GM21786 (cell line): Measurements from ENCODE around the gene RFTN1.

Source experiments
- ATAC-seq: cut with Tn5 transposase; IDR thresholded peaks from one replicate; pipeline ENCODE4 v1.9.1; 2021; ENCODE audit not compliant: unreplicated experiment

Gene RFTN1

DNA sequence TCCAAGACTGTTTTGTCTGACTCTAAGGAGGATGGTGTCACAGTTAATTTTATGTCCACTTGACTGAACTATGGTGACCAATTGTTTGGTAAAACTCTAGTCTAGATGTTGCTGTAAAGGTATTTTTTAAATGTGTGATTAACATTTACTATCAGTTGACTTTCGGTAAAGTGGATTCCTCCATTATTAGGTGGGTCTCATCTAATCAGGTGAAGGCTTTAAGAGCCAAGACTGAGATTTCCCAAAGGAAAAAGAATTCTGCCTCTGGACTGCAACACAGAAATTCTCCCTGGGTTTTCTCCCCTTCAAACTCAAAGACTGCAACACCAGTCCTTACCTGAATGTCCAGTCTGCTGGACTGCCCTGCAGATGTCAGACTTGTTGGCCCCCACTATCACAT lies 129.6 kb downstream of the RFTN1 start:
- no peak for ATAC-seq

DNA sequence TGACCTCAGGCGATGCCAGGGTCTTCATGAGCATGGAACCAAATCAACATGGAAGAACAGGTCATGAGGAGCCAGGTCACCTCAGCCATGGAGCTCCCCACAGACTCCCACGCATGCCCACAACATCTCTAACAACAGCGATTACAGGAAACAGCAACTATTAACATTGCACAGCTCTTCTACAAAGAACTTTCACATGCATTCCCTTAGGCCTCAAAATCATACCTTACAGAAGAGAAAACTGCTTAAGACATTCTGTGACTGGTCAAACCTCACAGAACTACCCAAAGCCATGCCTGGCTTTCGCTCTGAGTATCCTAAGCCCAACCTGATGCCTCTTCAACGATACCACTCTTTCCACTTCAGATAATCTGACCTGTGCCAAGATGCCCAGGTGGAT lies 130.7 kb downstream of the RFTN1 start:
- peak; percentile 52 for ATAC-seq

DNA sequence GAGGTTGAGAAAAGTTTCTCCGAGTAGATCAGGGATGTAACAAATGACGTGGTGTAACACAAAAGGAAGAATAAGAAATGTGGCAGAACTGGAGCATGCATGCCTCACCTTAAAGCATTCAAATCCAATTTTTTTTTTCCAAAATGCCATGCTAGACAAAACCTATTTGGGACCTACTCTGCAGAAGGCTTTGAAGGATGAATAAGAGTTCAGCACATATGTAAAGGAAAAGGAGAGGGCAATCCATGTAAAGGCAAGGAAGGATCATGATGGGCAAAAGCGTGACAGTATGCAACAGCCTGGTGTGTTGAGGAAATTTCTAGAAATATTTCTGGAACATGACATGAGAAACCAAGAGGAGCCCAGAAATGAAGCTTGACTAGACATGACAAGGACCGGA lies 132.1 kb downstream of the RFTN1 start:
- no peak for ATAC-seq

DNA sequence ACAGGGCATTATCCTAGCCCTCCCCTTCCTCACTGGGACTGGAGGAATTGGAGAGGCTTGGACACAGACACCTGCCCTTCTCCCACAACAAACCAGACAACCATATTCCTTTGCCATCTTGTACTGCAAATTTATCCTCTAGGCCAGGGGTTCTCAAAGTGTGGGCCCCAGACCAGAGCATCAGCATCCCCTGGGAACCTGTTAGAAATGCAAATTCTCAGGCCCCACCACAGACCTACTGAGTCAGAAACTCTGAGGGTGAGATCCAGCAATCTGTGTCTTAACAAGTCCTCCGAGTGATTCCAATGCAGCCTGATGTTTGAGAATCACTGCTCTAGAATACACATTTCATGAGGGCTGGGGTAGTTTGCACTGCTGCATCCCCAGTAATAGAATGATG lies 133.1 kb downstream of the RFTN1 start:
- ATAC-seq: no peak

DNA sequence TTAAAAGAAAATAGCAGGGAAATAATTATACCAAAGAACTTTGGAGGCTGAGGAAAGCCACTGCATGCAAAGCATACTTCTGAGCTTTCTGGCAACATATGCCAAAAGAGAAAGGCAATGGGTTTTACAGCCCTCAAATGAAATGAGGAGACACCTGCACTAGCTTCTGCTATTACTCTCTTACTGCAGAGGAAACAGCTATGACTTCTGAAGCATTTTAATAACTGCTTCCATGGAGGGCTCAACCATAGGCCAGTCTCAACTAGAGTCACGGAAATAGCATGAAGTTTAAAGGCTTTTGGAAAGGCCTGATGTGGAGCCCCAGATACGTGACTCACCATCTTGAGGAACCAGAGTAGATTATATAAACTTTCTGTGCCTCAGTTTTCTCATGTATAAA lies 133.7 kb downstream of the RFTN1 start:
- ATAC-seq: no peak

DNA sequence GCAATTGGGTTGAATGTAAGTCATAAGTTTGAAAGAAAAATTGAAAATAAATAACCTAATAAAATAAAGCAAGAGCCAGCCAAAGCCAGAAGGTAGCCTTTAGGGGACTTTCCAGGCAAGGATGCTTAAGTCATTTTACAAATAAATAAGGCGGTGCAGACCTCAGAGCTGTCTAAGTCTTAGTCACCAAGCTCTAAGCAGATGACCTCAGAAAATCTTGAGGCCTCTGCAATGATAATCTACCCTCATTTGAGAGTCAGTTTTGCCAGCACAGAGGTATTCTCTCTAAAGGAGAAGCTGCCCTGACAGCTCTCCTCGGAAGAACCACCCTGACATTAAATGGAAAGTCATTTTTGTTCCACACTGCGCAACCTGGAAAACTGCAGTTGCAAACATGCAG lies 134.6 kb downstream of the RFTN1 start:
- peak; percentile 44 for ATAC-seq

DNA sequence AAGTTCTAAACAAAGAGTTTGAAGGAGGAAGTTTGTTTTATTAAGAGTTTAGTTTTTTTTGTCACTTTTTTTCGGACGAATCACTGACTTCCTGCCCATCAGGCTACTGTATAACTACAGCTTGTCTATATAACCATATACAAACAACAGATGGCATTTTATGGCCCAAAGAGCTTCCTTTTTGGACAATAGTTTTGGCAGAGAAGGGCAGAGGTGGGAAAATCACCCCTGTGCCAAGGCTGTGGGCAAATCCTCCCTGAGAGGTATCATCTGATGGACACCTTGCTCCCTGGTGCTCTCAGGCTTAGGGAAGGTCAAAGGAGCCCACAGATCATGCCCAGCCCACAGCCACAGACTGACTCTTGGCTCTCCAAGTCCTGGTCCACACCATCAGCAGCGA lies 135.1 kb downstream of the RFTN1 start:
- no peak for ATAC-seq

DNA sequence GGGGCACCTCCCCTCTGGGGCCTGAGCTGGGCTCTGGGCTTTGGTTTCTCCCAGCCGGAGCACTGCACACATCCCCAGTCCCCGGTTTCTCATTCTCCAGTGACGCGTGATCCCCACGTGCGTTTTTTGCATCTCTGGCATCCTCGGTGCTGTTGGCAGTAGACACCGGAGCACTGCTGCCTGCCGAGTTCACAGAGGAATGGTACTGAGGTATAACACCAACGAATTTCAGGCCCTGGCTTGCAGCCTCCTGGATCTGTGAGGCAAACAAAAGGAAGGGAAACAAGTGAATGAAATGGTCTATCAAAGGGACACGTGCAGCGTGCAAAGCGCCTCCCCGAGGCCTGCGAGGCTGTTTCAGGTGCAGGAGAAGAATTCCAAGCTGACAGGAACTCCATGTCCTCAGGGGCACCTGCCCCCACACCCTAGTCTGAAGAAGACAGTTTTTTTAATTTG lies 135.6 kb downstream of the RFTN1 start:
- no peak for ATAC-seq

DNA sequence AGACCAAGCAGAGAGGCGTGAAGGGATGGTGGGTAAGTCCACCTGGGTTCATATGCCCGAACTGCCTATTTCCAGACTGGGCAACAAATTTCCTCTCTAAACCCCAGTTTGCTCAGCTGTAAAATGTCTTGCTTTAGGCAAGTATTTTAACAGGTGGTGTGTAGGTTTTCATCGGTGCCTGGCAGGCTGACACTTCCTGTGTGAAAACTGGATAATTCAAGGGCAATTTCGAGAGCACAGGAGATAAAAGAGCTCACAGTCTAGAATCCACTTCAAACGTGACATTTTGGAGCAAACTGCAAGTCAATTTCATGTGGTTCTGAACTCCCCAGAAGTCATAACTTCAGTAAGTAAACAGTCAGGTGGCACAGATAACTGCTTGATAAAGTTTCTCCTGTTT lies 136.3 kb downstream of the RFTN1 start:
- no peak for ATAC-seq

DNA sequence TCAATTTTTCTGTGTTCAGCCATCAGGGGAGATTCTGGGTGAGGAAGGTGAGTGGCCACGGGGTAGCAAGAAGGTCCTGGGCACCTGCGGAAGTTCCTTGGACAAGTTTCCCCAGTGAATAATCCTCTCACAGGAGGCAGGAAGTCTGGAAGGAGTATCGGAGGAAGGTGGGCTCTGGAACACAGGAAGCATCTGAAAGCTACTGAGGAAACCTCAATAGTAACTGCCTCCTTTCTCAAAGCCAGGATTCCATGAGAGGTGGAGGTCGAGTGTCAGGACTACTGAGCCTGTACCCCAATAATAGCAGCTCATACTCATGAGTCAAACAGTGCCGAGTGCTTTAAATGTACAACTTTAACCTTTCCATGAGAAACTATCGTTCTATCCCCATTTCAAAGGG lies 137.6 kb downstream of the RFTN1 start:
- no peak for ATAC-seq

DNA sequence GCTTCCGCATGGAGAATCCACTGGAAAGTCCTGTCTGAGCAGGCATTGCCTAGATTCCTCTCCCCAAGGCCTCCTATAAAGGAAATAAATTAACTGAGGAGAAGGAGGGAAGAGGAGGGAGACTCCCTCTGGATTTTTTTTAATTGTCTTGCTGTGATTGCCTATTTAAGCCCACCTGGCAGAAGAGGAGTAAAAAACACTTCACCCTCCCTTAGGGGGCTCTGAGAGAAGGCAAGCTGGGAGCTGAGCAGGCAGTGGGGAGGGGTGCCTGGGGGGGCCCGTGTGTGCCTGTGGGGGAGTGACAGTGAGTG lies 138.6 kb downstream of the RFTN1 start:
- no peak for ATAC-seq

DNA sequence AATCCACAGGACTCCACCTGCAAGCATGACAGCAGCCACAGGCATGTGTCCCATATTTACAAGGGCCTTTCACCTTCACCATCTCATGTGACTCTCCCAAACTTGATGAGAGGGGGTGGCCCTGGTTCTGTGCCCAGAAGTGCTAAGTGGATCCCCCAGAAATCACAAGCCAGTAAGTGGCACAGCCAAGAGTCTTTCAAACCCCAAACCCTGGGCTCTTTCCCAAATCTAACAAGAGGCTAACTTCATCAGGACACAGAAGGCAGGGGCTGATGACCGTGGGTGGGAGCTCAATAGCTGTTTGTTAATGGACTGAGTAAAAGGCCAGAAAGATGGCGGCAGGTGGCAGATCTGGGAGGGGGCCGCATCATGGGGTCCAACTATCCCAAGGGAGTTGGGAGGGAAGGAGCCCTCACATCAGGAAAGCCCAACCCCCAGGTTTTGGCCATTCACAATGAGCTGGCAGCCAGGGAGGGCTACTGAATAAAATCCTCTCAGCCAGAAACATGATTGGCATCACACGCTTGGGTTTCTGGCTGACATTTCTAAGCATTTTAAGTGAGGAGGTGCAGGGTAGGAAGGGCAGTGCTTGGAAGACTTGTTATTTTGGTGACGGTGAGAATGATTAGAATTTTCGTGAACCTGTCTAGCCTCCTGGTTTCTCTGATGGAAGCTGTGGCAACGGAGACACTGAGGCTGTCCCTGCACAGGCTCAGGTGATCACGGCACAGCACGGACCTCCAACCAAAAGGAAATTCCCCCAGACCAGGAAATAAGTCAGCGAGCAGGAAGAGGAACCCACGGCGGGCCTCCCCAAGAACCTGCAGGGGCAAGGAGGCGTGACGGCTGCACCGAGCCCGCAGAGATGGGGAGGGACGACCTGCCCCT lies 139.2 kb downstream of the RFTN1 start:
- ATAC-seq: peak; percentile 22

DNA sequence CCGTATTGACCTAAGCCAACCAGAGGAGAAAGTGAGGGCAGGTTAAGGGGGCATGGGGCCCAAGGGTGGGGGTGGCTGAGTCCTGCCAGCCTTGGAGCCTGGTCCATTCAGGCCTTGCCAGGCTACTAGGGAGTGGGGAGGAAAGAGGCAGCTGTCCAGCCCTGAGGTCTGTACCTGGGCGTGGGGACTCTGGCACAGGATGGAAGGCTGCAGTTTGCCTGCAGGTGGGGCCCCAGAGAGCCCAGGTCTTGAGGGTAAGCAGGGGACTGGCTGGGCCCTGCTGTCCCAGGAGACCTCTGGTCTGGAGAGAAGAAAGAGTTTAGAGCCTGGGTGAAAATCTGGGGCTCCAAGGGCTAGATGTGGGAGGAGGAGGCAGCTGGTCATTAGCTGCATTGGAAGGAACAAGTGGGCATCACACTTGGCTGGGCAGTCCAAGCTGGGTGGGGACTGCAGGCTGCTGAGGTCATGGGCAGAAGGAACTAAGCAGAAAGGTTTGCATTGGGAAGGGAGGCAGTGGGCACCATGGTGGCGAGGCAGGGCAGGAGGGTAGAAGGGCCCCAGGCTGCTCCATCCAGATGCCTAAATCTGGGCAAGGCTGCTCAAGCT lies 140.1 kb downstream of the RFTN1 start:
- ATAC-seq: peak; percentile 25

DNA sequence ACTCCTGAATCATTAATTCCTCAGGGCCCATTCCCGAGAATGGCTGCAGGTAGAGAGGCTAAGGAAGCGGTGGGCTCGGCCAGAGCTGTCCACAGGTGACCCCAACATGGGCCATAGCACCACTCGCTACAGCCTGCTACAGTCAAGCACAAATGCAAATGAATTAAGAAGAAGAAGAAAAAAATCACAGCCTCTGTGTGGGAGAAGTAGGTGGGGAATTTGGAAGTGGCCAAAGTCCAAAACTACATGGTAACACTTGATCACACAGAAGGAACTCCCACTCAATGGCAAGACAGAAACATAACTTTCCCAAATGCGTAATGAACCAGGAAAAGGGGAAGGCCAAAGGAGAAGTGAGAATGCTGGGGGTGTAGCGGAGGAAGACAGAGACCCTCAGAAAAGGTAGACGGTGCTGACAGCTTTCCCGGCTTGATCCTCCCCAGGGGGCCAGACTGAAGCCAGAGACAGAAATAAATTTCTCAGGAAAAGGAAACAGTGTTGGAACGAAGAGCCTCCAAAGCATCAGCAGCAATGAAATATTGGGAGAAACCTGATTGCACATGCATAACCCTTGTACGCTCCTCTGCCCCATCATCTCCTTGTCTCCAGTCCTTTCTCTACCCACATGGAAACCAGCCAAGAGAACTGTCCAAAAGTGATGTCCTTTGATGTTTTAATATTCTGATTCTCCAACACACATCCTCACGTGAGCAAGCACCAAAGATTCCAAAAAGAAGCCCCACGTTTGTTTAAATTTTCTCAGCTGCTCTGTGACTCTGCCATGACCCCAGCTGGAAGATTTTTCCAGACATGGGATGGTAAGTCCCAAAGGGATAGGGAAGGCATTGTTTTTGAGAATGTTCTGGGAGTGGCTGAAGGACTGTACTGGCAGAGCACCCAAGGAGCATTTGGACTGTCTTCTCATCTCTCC lies 140.9 kb downstream of the RFTN1 start:
- ATAC-seq: peak; percentile 19

DNA sequence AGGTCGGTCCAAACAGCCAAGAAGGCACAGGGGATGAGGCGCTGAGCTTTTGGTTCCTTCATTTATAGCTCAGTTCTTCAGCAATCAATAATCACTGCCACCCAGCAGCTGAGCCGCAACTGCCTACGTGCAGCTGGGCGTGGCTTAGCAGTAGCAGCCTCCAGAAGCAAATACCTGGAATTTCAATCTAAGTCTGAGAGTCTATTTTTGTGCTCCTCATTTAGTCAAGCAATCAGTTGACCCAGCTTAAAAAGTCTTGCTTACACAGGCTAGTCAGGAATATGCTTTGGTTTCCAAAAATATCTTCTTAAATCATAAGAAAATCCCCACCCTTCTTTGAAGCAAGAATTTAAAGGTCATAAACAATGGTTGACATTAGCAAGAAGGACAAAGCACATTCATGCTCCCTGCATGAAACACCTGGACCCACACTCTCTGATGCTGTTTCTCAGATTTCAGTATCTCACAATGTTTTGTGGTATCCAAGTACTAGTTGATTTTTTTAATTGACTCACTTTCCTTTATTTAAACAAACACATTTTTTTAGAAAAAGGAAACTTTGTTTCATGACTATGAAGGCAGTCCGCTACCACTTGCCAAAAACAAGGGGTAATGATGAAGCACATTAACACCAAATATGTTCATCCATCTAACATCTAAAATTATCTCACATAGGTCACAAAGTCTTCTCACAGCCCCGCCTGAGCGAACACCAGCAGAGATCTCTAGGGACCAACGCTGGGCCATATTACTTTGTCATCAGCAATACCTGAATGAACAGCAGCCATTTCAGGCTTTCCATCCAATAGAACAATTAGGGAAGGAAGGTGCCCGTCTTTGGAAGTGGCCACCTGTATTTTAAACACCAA lies 142.4 kb downstream of the RFTN1 start:
- peak; percentile 24 for ATAC-seq

DNA sequence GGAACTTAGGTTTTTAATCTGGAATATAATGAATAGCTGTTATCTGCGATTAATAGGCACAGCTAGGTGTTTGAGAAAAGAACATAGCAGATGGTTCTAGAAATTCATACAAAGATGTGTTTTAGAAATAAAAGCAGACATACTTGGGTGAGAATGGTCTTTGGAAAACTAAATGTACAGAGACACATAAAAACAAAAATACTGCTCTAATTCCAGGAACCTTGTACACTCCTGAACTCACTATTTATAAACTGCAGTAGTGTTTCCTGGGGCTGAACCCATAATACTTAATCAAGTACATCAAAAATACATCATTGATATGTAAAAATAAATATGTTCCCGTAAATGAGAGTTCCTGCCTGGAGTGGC lies 143.0 kb downstream of the RFTN1 start:
- ATAC-seq: no peak

DNA sequence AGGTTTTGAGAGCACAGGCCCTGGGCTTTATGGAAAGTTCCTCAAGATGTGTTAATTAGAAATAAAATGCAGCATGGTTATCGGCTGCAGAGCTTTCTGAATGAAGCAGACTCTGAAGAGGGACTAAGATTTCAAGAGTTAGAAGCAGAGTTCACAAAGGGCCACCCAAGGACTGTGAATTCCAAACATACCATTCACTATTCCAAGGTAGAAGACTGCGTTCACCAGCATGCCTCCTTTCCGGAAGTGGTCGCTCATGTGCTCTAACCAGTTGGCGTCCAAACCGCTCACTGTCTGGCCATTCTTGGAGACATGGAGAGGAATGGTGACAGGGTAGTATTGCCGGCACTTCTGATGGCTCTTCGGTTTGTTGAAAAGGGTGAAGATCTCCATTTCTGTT lies 143.6 kb downstream of the RFTN1 start:
- ATAC-seq: no peak

DNA sequence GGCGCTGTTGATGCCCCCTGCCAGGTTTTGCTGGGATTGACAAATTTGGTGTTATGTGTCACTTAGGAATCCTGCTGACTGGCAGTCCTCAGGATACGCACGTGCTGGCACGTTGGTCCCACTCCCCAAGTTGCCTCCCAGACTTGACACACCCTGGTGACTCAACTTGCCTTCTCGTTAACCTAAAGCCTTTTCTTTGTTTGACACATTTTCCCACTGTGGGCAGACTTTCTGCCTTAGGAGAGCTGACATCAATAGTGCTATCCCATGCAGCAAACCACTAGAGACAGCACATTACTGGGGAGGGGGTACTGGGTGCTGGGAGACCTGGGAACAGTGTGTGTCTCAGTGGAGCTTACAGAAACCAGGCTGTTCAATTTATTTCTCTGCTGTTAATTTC lies 144.2 kb downstream of the RFTN1 start:
- ATAC-seq: no peak

DNA sequence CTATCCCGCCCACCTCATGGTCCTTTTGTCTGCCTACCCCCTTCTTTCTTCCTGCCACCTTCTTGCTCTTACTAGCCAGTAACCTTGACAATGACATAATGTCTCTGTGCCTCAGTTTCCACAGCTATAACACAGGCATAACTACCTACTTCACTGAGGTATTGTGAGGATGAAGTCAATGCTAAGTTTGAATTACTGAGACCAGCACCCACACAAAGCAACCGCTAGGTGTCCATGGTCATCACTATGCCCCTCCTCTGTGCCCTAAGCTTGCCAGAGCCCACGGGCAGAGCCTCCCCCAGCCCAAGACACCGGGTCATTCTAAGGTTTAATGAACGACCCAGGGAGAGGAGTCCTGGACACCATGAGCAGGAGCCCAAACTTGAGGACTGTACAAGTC lies 146.9 kb downstream of the RFTN1 start:
- no peak for ATAC-seq

DNA sequence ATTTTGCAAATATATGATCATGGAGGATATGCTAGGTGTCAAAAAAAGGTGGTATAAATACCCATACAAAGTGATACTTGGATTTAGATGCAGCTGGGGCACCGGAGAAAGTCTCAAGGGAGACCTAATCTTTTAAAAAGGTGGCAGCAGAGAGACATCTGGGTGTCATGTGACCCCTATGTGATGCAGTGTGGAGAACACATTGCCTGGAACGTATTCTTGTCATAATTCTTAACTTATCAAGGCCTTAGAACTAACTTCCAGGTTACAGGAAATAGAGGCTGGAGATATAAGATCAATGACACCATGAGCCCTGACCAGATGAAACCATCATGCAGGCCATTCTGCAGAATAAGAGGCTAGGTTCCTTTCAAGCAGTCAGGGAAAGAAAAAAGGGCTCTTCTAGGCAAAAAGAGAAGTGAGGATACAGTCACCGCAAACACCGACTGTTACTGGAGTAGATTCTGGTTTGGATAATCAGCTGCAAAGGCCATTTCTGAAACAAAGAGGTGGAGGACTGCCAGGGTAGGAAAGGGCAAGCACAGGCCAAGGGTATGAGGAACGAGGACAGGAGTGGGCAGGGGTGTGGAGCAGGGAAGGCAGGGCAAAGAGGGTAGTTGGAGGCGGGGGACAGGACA lies 147.9 kb downstream of the RFTN1 start:
- ATAC-seq: no peak
